Body of pancreas (tissue), 4 donors: Measurements from ENCODE around the gene AHI1. TPM values are rescaled to one million over a fixed set of nuclear protein-coding genes. Genes with fewer than 3 reads are reported as not detected.

Experiments used
- ATAC-seq: fragments of 150-250 bp; one replicate; pipeline ENCODE4 v1.9.1; 2016
- DNase-seq, 4 donors: peaks; one replicate each; pipeline ENCODE4 v3.0.0-alpha.2; 2019
- H3K27ac ChIP-seq, 4 donors: fragments of 200-600 bp; sonication (generic); 1 replicate in 3 of 4; 2 replicates in 1 of 4; pipeline versions ENCODE4 v1.5.1 to v1.6.1; 2016 to 2019; ENCODE audit warnings: mild to moderate bottlenecking in 1 of 4, mixed read lengths in 1 of 4, moderate library complexity in 1 of 4
- H3K27me3 ChIP-seq, 2 donors: fragments of 200-600 bp; sonication (generic); one replicate each; pipeline ENCODE4 v1.6.0; 2016; ENCODE audit warnings: mild to moderate bottlenecking in 1 of 2
- H3K36me3 ChIP-seq, 2 donors: fragments of 200-600 bp; sonication (generic); replicated peaks in 1 of 2; 2 replicates each; pipeline ENCODE4 v1.5.1; 2016; ENCODE audit warnings: low read depth in 2 of 2; ENCODE audit not compliant: insufficient read depth in 1 of 2
- H3K4me1 ChIP-seq: fragments of 200-600 bp; sonication (generic); one replicate; pipeline ENCODE4 v1.6.0; 2016
- H3K4me3 ChIP-seq, 2 donors: fragments of 200-600 bp; sonication (generic); 1 replicate in 1 of 2; 2 replicates in 1 of 2; pipeline ENCODE4 v1.5.1; 2016 to 2019
- H3K9me3 ChIP-seq, 3 donors: fragments of 200-600 bp; sonication (generic); 1 replicate in 2 of 3; 2 replicates in 1 of 3; pipeline ENCODE4 v1.5.1; 2016
- CTCF ChIP-seq, 7 experiments: fragments of 450-650 bp in 4 of 7; fragments of 200-600 bp in 3 of 7; sonication (generic) in 3 of 7; IDR thresholded peaks; one replicate each; pipeline ENCODE4 v1.5.1; 2016 to 2019; ENCODE audit warnings: antibody characterized with exemption in 7 of 7
- POLR2A ChIP-seq, 3 donors: fragments of 450-650 bp; IDR thresholded peaks; one replicate each; pipeline ENCODE4 v1.6.1; 2016; ENCODE audit warnings: antibody characterized with exemption in 3 of 3, mild to moderate bottlenecking in 2 of 3
- WGBS, 2 donors: methylation state at CpG; one replicate each; pipeline ENCODE4 v1.1.5; 2017; 5-methylcytosine and 5-hydroxymethylcytosine counted together
- intact Hi-C: fragments of 100-400 bp; cut with DNase I; formaldehyde crosslinking; loops from one replicate; pipeline ENCODE4 v1.15.1; 2023
- total RNA-seq, 2 donors: library from RNA; depleted of rRNA; stranded (reverse); fragments of >200 nt; gene quantifications; one replicate each; pipeline ENCODE4 v1.1.0, GENCODE V29; 2016

Gene AHI1
- total RNA-seq, 2 donors from 2014 or later, result 20.2 to 107 TPM

DNA sequence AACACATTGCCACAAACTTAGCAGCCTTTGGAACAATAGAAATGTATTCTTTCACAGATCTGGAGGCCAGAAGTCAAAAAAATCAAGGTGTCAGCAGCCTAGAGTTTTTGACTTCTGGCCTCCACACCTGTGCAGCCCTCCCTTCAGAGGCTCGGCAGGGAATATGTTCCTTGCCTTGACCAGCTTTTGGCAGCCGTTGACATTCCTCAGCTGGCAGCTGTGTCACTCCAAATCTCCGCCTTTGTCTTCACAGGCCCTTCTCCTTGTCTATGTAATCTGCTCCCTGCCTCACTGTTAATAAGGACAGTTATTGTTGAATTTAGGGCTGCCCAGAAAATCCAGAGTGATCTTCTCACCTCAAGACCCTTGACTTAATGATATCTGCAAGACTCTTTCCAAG is 17.2 kb upstream of the AHI1 start:
- ATAC-seq, result no peak
- WGBS, 2 donors, result 69 to 79% methylated on average over 3 of the region's 3 CpGs

DNA sequence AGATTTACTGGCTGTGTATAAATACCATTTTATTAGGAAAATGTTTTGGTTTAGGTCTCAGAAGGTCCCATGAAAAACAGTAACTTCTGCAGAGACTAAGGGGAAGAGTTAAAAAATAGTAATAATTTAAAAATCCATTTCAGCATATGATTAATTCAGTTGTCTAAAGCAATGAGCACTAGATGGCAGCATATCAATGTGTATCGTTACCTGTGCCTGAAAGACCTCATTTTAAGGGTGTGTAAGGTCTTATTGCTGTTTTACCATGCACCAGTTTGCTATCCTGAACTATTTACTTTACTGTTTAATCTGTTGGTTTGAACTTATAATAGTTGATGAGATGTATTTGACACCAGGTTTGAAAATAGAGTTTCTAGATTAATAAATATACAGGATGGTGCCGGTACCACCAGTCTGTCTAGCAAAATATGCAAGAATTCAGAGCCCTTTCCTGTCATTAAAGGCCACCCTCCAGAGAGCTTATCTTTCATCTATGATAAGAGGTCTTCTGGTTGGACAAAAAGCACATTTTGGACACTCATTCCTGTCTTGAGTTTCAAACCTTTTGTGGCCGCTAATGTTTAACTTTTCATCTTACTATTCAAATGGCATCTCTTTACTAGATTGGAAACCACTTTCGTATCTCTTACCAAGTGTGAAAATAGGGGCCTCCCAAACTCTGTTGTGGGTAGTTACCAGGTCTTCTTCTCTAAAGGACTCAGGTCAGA is 8.9 kb upstream of the AHI1 start:
- H3K9me3 ChIP-seq, result no peaks in the 10 kb centered on the region
- TF ChIP-seq CTCF (IDR thresholded peaks at IDR 0.05) (peak; percentile 56 to 76 (median 69)), POLR2A (IDR thresholded peaks at IDR 0.05) (no peak)
- no peaks in the 10 kb centered on the region for H3K36me3 ChIP-seq
- no peak overlapping the region for H3K4me3 ChIP-seq
- intact Hi-C loops, result no loop called here
- 24 to 35% methylated on average over 4 of the region's 4 CpGs for WGBS, 2 donors
- peak overlapping the region in 3 of 4 donors; percentile 48 to 76 (median 62) for H3K27ac ChIP-seq
- ATAC-seq, result peak; percentile 85
- H3K4me1 ChIP-seq, result peaks cover 23% of the 10 kb centered on the region
- DNase-seq, result peak in 1 of 4 donors; percentile 38
- H3K27me3 ChIP-seq, result no peaks in the 10 kb centered on the region

More for the DNA sequence above, 17.2 kb upstream of the AHI1 start:
- intact Hi-C loops, result no loop called here
- Histone ChIP-seq H3K27me3 (no peaks in the 10 kb centered on the region), H3K4me3 (no peak overlapping the region), H3K9me3 (no peaks in the 10 kb centered on the region), H3K27ac (no peak overlapping the region), H3K36me3 (no peaks in the 10 kb centered on the region), H3K4me1 (no peaks in the 10 kb centered on the region)
- DNase-seq, result no peak
- TF ChIP-seq POLR2A (IDR thresholded peaks at IDR 0.05) (no peak), CTCF (IDR thresholded peaks at IDR 0.05) (no peak)

DNA sequence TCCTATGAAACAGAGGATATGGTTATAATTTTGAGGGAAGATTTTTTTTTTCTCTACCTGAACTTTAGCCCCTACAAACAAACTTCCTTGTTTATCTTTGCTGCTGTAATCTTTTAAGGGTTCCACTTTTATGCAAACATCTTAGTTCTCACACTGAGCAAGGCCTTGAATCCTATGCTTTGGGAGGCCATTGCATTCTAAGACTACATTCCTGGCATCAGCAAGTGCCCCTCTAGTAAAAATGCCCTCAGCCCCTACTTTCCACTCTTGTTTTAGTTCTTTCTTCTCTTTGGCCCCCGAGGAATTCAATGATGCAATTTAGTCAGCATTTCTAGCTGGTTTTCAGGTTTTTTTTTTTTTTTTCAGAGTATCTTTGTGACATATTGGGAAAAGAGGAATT is 8.1 kb upstream of the AHI1 start:
- Histone ChIP-seq H3K27me3 (no peaks in the 10 kb centered on the region), H3K9me3 (no peaks in the 10 kb centered on the region), H3K27ac (peak overlapping the region in 3 of 4 donors; percentile 48 to 76 (median 62)), H3K4me3 (no peak overlapping the region), H3K4me1 (peaks cover 23% of the 10 kb centered on the region), H3K36me3 (no peaks in the 10 kb centered on the region)
- WGBS, 2 donors, result 9 to 14% methylated on average over 1 of the region's 1 CpG
- no peak for DNase-seq
- ATAC-seq, result peak; percentile 79
- no peak for TF ChIP-seq POLR2A (IDR thresholded peaks at IDR 0.05)
- no peak for TF ChIP-seq CTCF (IDR thresholded peaks at IDR 0.05)
- intact Hi-C loops, result no loop called here

GRCh38 chr6:135505222-135505621 is 7.7 kb upstream of the AHI1 start:
- ATAC-seq (peak; percentile 45), DNase-seq (peak in 2 of 4 donors; percentile 9 to 15)
- Histone ChIP-seq H3K4me1 (peaks cover 23% of the 10 kb centered on the region), H3K9me3 (no peaks in the 10 kb centered on the region), H3K36me3 (no peaks in the 10 kb centered on the region), H3K27ac (peak overlapping the region in 3 of 4 donors; percentile 48 to 76 (median 62)), H3K27me3 (no peaks in the 10 kb centered on the region), H3K4me3 (no peak overlapping the region)
- TF ChIP-seq CTCF (IDR thresholded peaks at IDR 0.05) (no peak), POLR2A (IDR thresholded peaks at IDR 0.05) (no peak)
- 54 to 56% methylated on average over 3 of the region's 3 CpGs for WGBS, 2 donors
- intact Hi-C loops, result no loop called here

DNA sequence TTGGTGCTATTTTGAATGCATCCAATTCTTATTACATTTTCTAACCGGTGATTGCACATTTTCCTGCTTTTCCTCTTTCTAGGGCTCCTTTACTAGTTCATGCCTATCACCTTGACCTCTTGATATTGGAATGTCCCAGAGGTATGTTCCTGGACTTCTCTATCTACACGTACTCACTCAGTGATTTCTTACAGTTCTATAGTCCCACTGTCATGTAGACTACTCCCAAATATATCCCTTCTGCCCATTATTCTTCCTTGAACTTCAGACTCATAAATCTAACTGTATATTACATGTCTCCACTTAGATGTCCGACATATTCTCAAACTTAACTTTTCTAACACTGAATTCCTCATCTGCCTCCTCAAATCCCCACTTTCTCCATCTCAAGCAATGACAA is 7.2 kb upstream of the AHI1 start:
- 74 to 83% methylated on average over 3 of the region's 3 CpGs for WGBS, 2 donors
- Histone ChIP-seq H3K27me3 (no peaks in the 10 kb centered on the region), H3K9me3 (no peaks in the 10 kb centered on the region), H3K4me3 (no peak overlapping the region), H3K36me3 (no peaks in the 10 kb centered on the region), H3K4me1 (peaks cover 23% of the 10 kb centered on the region), H3K27ac (peak overlapping the region in 2 of 4 donors; percentile 62 to 76)
- ATAC-seq (no peak), DNase-seq (no peak)
- intact Hi-C loops, result no loop called here
- TF ChIP-seq CTCF (IDR thresholded peaks at IDR 0.05), result no peak
- TF ChIP-seq POLR2A (IDR thresholded peaks at IDR 0.05), result no peak
